Natural killer cell (primary cell): ENCODE measurements around the gene AIF1L. TPM values are rescaled to one million over a fixed set of nuclear protein-coding genes. Genes with fewer than 3 reads are reported as not detected.
"Not testable (repeated sequence)": the region's sequence is repeated elsewhere in the genome, so short reads cannot be mapped to it uniquely, and the experiment has no call there.

Source experiments
- ATAC-seq, 3 donors: fragments of 150-1000 bp in 2 of 3; fragments of 200-7000 bp in 1 of 3; cut with Tn5 transposase; 1 replicate in 1 of 3; 2 replicates in 2 of 3; pipeline ENCODE4 v1.10.0; 2021; ENCODE audit warnings: mild to moderate bottlenecking in 2 of 3, moderate library complexity in 2 of 3
- DNase-seq, 2 donors: peaks; one replicate each; pipeline versions ENCODE4 v3.0.0 to v3.0.0-alpha.2; 2013 to 2021; ENCODE audit warnings: mixed read lengths in 1 of 2
- H3K27ac ChIP-seq: one replicate; pipeline ENCODE4 v1.5.1; 2013; ENCODE audit warnings: mild to moderate bottlenecking, low read length
- H3K27me3 ChIP-seq: one replicate; pipeline ENCODE4 v1.6.1; 2013; ENCODE audit warnings: low read length; ENCODE audit not compliant: control insufficient read depth, insufficient read depth
- H3K36me3 ChIP-seq: one replicate; pipeline ENCODE4 v1.6.1; 2013; ENCODE audit warnings: low read length; ENCODE audit not compliant: control insufficient read depth, insufficient read depth
- H3K4me1 ChIP-seq: one replicate; pipeline ENCODE4 v1.6.1; 2013; ENCODE audit warnings: low read length; ENCODE audit not compliant: control insufficient read depth, insufficient read depth
- H3K4me3 ChIP-seq: one replicate; pipeline ENCODE4 v1.5.1; 2013; ENCODE audit warnings: low read length
- H3K9me3 ChIP-seq: one replicate; pipeline ENCODE4 v1.6.1; 2013; ENCODE audit warnings: low read length; ENCODE audit not compliant: control insufficient read depth, insufficient read depth
- H3K27ac Mint-ChIP-seq, 2 donors: one replicate each; pipeline ENCODE4 v1.8.0; 2022; ENCODE audit warnings: mild to moderate bottlenecking in 2 of 2, mixed read lengths in 2 of 2, moderate library complexity in 1 of 2
- H3K27me3 Mint-ChIP-seq, 2 donors: one replicate each; pipeline ENCODE4 v1.8.0; 2022; ENCODE audit warnings: low read depth in 2 of 2, mixed read lengths in 2 of 2
- H3K36me3 Mint-ChIP-seq: one replicate; pipeline ENCODE4 v1.8.0; 2022; ENCODE audit warnings: mixed read lengths
- H3K4me1 Mint-ChIP-seq, 2 donors: one replicate each; pipeline ENCODE4 v1.8.0; 2022; ENCODE audit warnings: mixed read lengths in 2 of 2
- H3K4me3 Mint-ChIP-seq: one replicate; pipeline ENCODE4 v1.8.0; 2022; ENCODE audit warnings: mild to moderate bottlenecking, moderate library complexity, mixed read lengths
- H3K9me3 Mint-ChIP-seq, 2 donors: one replicate each; pipeline ENCODE4 v1.8.0; 2022; ENCODE audit warnings: mixed read lengths in 2 of 2
- WGBS: methylation state at CpG from one replicate; pipeline ENCODE4 v1.1.7; 2013; ENCODE audit warnings: missing lambda C conversion rate; ENCODE audit not compliant: insufficient coverage; 5-methylcytosine and 5-hydroxymethylcytosine counted together
- intact Hi-C: fragments of 100-400 bp; cut with micrococcal nuclease; formaldehyde crosslinking; loops from one replicate; pipeline ENCODE4 v1.14.2; 2022
- total RNA-seq, 4 donors: library from RNA; stranded (reverse); fragments of 120-200 nt in 1 of 4; gene quantifications; one replicate each; pipeline versions ENCODE4 v1.2.3 to v1.2.4, GENCODE V29; 2013 to 2022
- TF ChIP-seq, protein P1 (sequence below): fragments of 200-600 bp; IDR thresholded peaks from one replicate; pipeline ENCODE4 v1.8.0; 2022; ENCODE audit warnings: antibody characterized with exemption

AIF1L gene
- total RNA-seq, 3 donors from 2014 or later (not counting 1 experiment from before 2014, with no cell fraction given) = not detected

DNA sequence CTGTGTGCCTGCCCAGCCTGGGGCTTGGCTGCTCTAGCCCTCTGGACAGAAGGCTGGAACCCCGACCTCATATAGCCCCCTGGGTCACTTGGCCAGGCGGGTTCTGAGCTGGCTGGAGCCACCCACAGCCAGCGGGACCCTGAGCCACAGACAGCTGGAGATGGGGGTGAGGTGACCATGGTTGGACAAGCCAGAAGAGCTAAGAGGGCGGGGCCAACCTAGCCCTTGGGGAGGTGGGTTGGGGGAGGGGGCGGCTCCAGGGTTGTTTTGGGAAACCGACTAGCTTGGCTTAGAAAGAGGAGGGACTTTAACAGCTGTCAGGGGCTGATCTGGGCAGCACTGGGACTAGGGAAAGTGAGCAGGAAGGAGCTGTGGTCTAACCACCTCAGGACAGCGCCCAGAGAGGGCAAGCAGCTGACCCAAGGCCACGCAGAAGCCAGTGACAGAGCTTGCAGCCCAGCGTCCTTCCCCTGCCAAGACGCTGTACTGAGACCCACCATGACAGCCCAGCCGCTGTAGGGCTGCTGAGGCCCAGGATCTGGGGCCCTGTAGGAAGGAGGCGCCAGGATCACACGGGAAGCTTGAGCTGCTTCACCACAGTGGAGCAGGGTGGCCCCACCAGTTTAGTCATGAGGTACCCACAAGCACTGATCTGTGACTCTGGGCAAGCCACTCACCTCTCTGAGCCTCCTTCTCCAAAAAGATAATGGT lies 2.2 kb downstream of the AIF1L start:
- DNase-seq (no peak), ATAC-seq (no peak)
- 82% methylated on average over 13 of the region's 13 CpGs for WGBS
- intact Hi-C loops = no loop called here
- Histone ChIP-seq H3K4me3 (no peak overlapping the region), H3K27me3 (peaks cover 9% of the 10 kb centered on the region), H3K9me3 (no peaks in the 10 kb centered on the region), H3K4me1 (peaks cover 3% of the 10 kb centered on the region), H3K27ac (no peak overlapping the region), H3K36me3 (no peaks in the 10 kb centered on the region)
- Mint-ChIP-seq H3K27me3 (peaks cover 15 to 34% of the 10 kb centered on the region in 2 donors), H3K4me1 (no peaks in the 10 kb centered on the region), H3K4me3 (no peak overlapping the region), H3K36me3 (no peaks in the 10 kb centered on the region), H3K9me3 (no peaks in the 10 kb centered on the region), H3K27ac (no peak overlapping the region)
- TF ChIP-seq, protein P1, sequence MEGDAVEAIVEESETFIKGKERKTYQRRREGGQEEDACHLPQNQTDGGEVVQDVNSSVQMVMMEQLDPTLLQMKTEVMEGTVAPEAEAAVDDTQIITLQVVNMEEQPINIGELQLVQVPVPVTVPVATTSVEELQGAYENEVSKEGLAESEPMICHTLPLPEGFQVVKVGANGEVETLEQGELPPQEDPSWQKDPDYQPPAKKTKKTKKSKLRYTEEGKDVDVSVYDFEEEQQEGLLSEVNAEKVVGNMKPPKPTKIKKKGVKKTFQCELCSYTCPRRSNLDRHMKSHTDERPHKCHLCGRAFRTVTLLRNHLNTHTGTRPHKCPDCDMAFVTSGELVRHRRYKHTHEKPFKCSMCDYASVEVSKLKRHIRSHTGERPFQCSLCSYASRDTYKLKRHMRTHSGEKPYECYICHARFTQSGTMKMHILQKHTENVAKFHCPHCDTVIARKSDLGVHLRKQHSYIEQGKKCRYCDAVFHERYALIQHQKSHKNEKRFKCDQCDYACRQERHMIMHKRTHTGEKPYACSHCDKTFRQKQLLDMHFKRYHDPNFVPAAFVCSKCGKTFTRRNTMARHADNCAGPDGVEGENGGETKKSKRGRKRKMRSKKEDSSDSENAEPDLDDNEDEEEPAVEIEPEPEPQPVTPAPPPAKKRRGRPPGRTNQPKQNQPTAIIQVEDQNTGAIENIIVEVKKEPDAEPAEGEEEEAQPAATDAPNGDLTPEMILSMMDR = no peak

- Histone ChIP-seq H3K27ac (no peak overlapping the region), H3K4me1 (peaks cover 3% of the 10 kb centered on the region), H3K9me3 (no peaks in the 10 kb centered on the region), H3K36me3 (no peaks in the 10 kb centered on the region), H3K27me3 (peaks cover 9% of the 10 kb centered on the region), H3K4me3 (no peak overlapping the region)
- intact Hi-C loops = no loop called here
- Mint-ChIP-seq H3K4me3 (no peak overlapping the region), H3K36me3 (no peaks in the 10 kb centered on the region), H3K27ac (no peak overlapping the region), H3K4me1 (no peaks in the 10 kb centered on the region), H3K9me3 (no peaks in the 10 kb centered on the region), H3K27me3 (peaks cover 15 to 33% of the 10 kb centered on the region in 2 donors)
- WGBS = 81% methylated on average over 8 of the region's 8 CpGs
- TF ChIP-seq, protein P1 = no peak
- no peak for DNase-seq
- no peak for ATAC-seq
Observed at GRCh38 chr9:131099102-131099606, 2.8 kb downstream of the AIF1L start.

DNA sequence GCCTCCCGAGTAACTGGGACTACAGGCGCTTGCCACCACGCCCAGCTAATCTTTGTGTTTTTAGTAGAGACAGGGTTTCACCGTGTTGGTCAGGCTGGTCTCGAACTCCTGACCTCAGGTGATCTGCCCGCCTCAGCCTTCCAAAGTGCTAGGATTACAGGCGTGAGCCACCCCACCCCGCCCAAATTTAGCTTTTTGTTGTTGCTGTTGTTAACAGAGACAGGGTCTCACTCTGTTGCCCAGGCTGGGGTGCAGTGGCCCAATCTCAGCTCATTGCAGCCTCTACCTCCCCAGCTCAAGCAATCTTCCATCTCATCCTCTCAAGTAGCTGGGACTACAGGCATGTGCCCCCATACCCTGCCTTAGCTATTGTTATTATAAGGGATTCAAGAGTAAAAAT lies 3.5 kb downstream of the AIF1L start:
- DNase-seq, H3K9me3 ChIP-seq, H3K27me3 ChIP-seq, H3K4me3 Mint-ChIP-seq, H3K36me3 Mint-ChIP-seq, H3K4me1 Mint-ChIP-seq, ATAC-seq, H3K27ac ChIP-seq, H3K9me3 Mint-ChIP-seq, H3K4me1 ChIP-seq, H3K4me3 ChIP-seq, H3K27ac Mint-ChIP-seq, intact Hi-C loops, H3K36me3 ChIP-seq: not testable (repeated sequence)
- H3K27me3 Mint-ChIP-seq = peaks cover 15 to 27% of the 10 kb centered on the region in 2 donors
- 91% methylated on average over 8 of the region's 8 CpGs for WGBS

GRCh38 chr9:131100445-131100844 lies 4.1 kb downstream of the AIF1L start:
- Histone ChIP-seq H3K9me3 (no peaks in the 10 kb centered on the region), H3K36me3 (no peaks in the 10 kb centered on the region), H3K27ac (no peak overlapping the region), H3K27me3 (peaks cover 3% of the 10 kb centered on the region), H3K4me1 (peaks cover 3% of the 10 kb centered on the region), H3K4me3 (no peak overlapping the region)
- TF ChIP-seq, protein P1 = no peak
- peaks cover 15 to 21% of the 10 kb centered on the region in 2 donors for H3K27me3 Mint-ChIP-seq
- H3K9me3 Mint-ChIP-seq = no peaks in the 10 kb centered on the region
- H3K4me3 Mint-ChIP-seq = no peak overlapping the region
- WGBS = 81% methylated on average over 9 of the region's 9 CpGs
- intact Hi-C loops = no loop called here
- H3K4me1 Mint-ChIP-seq = no peaks in the 10 kb centered on the region
- DNase-seq (no peak), ATAC-seq (no peak)
- H3K36me3 Mint-ChIP-seq = no peaks in the 10 kb centered on the region
- no peak overlapping the region for H3K27ac Mint-ChIP-seq
